Measurements from ENCODE around the gene KIAA0232.

KIAA0232 gene

DNA sequence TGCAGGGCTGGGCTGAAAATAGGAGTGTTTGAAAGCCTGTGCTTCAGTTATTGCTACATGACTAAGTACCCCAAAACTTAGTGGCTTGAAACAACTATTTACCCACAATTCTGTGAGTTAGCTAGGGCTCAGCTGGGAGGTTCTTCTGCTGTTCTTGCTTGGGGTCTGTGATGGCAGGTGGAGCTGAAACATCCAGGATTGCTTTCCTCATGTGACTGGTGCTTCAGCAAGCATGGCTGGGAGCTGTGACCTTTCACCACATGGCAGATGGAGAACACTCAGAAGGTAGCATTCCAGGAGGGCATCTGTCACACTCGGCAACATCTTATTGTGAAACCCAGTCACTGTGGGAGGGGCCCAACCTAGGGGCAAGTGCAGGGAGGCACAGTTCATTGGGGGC is 70.1 kb downstream of the KIAA0232 start:
- DNase-seq = no peak

DNA sequence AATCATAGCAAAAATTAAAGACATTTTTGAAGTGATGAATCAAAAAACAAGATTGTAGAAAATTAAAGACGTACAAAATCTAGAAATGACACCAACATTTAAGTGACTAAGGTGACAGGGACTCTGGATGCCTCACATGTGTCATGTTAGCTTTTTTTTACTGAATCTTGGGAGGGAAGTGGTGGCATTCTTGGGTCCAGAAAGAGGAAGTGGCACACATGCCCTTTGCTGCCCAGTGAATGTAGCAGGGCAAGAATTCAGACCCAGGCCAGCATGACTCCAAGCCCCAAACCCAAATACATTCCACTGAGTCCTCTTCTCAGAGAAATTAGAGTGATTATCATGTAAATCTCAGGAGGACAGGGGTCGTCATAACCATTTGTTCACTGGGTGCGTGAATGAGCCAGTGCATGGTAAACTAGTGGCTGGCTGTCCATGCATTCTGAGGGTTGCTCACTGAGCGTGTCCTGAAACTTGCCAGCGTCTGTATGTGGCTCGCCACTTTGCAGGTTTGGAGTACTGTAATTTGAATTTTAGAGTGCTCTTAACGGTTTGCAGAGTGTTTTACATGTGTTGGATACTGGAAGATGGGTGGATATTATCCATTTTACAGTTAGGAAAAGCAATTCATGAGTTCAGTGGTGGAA is 71.7 kb downstream of the KIAA0232 start:
- no peak for DNase-seq

DNA sequence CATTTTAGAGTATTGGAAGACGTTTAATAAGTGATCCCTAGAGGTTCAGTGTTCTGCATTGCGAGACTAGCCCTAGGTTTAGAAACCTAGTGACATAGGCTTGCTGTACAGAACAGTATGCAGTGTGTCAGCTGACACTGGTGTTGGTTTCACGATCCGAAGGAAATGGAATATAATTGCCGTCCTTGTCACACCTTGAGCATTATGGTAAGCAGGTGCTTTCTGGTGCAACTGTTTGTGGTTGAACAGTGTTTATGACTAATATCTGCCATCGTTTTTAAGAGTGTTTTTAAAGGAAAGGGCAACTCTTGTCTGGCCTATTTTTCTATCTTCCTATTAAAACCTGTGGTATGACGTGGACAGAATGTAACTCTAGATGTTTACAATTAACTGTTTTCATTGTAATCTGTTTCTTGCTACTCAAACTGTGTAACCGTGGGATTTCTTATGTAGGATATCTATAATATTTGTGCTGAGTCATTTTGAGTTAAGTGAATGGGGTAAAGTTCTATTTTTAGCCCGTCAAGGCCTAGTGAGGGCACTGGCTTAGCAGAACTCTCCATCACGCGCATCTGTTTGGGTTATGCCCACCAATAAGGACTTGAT is 73.3 kb downstream of the KIAA0232 start:
- no peak for DNase-seq

DNA sequence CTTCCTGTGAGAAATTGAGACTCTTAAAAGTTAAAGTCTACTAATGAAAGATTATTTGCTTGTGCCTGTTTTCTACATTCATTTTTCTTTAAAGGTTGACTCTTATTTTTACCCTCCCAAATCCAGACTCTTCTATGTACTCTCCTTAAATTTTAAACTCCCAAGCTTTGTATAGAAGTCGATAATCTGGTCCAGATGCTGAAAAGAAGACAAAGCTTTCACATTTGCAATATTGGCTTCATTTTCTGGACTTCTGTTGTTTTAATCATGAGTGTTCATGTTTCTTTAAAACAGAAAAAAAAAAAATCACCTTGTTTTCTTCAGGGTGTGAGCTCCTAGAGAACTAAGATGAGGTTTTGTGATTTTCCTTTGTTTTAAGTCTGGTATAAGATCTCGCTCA is 73.9 kb downstream of the KIAA0232 start:
- no peak for DNase-seq

DNA sequence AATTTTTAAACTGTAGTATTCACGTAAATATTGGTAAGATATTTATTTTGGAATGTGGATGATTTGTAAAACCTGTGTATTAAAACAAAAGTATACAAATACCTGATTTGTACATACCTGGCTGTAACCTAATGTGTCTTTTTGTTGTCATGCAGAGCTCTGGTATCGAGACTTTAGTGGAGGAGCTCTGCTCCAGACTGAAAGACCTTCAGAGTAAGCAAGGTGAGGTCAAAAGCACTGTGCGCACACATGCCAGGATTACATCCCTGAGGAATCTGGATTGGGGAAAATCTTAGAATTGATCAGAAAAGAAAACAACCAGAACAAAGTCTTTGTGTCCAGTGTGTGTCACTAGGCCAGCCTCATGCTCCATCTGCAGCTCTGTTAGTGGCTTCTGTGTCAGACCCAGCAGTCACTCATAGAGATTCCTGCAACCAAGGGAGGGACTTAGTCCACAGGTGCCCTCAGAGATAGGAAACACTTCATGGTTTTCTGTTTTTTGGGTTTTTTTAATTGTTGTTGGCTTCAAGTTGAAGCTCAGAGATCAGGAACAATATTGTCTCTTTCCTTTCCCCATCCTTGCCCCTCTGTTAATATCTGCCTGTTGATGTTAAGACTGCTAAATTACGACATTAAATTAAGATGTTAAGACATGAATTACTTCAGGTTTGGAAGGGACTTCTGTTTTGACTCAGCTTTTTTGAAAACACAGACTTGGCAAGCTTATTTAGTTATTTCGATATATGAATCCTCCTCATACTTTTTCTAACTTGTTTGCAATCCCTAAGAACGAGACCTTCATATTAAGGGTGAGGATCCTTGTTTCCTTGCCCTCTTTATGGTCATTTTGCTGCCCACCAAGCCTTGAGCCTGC is 74.7 kb downstream of the KIAA0232 start:
- DNase-seq = no peak

DNA sequence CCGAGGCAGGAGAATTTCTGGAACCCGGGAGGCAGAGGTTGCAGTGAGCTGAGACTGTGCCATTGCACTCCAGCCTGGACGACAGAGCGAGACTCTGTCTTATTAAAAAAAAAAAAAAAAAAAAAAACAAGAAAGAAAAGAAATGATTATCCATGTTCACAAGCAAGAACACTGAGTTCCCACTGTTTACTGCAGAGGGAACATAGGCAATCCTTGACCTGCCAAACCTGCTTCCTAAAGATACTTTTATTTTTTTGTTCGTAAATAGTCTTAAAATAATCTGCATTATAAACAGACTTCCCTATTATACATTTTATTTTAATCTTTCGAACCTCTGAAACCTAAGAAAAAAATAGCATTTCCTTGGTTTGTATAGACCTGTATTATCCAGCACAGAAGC is 76.5 kb downstream of the KIAA0232 start:
- no peak for DNase-seq

DNA sequence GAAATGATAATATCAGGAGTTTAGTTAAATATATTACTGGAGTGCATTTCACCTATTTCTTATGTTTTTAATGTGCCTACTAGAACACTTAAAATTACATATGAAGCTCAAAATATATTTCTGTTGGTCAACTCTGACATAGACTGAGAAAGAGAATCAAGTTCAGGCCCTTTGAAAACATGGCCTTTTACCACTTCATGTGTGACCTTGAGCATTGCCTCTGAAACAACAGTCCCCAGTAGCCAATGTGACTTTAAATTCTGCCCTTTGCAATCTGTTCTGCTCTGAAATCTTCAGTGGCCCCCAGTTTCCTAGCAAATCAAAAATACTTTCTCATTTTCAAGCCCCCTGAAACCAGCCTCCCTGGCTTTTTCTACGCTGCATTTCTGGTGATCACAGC is 77.0 kb downstream of the KIAA0232 start:
- DNase-seq = no peak

DNA sequence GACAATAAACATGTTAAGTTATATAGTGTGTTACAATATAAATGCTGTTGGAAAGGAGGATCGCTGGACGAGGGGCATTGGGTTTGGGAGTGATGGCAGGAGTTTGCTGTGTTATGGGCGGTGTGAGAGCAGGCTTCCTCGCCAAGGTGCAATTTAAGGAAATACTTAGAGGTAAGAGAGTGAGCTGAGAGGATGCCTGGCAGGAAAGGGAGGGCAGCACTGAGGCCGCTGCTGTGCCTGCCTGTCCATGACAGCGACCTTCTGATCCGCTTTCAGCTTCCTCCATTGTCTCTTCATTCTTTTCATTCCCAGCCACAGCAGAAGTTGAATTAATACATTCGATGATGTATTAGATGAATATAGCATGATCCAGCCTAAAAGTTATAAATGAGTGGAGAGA is 85.9 kb downstream of the KIAA0232 start:
- DNase-seq = no peak

DNA sequence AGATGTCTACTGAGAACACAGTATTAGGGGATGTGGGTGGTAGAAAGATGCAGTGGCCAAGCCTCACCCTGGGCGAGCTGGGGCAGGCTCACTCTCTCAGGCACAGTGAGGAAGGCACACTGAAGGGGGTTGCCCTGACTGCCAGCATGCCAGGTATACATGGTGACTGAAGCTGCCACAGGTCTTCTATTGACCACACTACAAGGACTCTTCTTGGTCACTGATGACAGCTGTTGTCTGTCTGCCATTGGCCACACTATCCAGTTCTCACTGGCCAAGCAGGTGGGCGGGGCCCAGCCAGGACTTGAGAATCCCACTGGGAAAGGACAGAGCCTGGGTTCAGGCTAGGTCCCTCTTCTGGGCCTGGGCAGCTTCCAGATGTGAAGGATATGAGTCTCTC is 87.4 kb downstream of the KIAA0232 start:
- no peak for DNase-seq

DNA sequence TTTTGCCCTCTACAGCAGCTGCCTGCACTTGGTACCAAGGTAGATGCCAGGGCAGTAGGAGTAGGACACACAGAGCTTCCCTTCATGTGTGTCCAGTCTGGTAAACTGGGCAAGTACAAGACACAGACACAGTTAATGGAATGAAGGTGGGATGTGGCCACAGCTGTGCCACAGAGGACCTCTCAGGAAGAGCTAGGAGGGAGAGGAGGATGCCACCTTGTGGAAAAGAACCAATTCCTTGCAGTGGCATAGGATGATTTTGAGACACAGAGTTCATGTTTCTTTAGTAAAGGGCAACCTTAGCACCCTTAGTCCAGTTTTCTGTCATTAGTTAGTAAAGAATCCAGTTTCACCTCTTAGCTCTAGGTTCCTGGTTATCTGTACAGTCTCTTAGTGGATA is 90.8 kb downstream of the KIAA0232 start:
- no peak for DNase-seq

DNA sequence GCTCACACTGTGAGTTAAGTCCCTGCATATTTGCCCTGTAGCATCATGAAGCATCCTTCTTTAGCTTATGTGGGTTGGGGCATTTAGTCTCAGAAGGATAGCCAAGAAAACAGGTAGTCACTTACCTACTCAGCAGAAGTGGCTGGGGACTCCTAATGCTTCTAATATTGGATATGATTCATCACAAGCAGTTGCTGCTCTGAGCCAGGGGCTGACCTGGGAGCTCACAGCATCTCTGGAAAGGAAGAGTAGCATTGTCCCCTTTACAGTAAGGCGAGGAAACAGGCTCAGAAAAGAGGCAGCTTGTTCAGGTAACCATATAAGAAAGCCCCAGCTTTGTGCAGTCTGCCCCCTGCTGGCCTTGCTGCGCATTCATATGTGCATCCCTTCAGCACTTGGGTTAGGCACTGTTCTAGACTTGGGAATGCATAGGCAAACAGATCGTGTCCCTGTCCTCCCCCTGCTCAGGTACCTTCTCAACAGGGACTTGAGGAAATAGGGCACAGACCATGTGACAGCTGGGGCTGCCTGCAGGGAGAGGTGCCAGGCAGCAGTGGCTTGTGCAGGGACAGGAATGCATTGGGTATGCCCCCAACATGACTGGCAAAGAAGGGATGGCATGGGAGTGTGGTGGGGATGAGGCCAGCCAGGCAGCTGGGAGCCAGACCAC is 91.4 kb downstream of the KIAA0232 start:
- DNase-seq = peak; percentile 64

DNA sequence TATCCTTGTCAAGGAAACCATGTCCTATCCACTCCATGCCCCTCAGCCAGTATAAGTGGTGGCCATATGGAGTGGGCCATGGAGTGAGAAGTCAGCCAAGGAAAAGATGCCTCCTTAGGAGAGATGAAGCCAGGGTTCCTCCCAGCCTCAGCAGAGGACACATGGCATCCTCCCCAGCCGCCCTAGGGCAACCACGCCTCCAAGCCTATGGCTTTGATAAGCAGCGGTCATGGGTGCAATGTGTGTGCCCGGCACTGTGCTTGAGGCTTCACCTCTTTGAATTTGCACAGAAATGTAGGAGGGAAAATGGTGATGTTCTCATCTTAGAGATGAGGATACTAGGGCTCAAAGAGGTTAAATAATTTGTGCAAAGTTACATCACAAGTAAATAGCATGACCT is 92.5 kb downstream of the KIAA0232 start:
- DNase-seq = no peak

DNA sequence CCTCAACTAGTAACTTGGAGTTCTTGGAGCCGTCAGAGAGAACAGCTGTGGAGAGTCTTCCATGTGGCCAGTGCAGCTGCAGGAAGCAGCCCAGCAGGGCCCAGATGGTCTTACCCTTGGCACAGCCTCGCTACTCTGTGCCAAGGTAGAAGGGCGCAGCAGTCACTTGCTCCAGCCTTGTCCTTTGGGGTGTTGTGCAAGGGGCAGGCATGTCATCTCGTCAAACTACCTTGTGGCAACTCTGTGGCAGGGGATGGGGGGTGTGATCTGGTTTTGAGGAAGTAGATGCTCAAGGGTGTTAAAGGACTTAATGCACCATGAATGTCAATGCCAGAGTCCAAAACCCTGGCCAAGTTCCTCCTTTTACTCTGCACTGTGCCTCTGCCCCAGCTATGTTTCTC is 92.9 kb downstream of the KIAA0232 start:
- no peak for DNase-seq

DNA sequence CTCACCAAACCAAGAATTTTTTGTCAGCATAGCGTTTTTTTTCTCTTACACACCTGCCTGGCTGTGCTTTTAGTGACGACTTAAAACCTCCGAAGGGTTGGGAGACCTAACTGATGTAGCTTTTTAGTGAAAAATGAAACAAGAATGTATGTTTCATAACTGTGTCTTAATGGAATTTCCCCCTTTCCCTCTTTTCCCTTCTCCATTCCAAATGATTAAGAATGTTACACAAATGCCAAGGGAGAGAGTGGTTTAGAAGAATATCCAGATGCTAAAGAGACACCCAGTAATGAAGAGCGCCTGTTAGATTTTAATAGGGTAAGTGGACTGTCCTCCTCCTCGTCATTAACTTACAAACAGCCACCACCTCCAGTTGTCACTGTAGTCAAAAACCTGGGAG is 93.9 kb downstream of the KIAA0232 start:
- no peak for DNase-seq

DNA sequence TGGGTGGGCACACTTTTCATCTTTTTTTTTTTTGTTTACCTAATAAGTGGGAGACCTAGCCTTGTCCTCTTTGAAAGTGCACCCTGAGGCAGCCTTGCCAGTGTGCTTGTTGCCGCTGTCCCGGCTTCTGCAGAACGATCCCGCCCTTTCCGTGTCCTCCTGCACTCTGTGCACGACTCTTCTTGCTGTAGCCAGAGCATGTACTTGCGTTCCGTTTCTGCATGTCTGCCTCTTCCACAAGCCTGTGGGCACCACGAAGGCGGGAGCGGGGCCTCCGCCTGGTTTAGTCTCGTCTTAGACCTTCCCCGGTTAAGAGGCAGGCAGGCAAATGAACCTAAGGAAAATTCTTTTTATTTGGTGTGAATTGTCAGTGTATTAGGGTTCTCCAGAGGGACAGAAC is 94.5 kb downstream of the KIAA0232 start:
- DNase-seq = no peak

DNA sequence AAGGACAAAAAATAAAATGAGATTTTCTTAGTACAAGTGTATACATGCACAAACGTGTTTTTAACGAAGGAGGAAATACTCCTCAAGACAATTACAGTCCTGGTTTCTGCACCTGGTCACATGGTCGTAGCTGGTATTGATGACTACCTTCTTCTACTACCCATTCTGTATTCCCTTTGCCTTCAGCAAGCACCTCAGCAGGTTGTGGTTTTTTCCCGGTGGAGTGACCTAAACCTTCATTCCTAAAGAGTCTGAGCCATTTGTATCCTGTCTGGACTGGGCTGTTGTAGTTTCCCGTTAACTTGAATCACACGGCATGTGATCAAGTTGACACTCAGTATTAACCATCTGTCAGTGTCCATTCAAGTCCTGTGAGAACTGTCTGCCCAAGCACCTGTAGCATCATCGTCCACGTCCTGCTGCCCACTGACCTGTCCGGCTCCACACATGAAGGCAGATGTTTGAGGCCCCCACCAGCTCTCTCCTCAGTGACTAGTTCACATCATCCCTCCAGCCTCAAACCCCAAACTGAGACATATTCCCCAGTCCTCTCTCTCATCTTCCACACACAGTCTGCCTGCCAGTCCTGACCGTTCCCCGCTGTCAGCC is 96.0 kb downstream of the KIAA0232 start:
- DNase-seq = no peak

DNA sequence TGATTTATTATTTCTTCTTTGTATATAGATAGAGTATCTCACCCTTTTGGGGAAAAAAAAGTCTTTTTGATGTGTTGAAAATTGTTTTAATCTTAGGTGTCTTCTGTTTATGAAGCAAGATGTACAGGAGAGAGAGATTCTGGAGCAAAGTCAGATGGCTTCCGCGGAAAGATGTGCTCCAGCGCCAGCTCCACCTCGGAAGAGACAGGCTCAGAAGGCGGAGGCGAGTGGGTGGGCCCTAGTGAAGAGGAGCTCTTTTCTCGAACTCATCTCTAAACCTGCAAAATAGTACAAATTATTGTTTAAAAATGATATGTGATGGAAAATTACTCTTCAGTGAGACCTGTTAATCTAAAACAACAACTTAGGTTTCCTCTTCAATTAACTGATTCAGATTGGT is 98.2 kb downstream of the KIAA0232 start:
- no peak for DNase-seq

DNA sequence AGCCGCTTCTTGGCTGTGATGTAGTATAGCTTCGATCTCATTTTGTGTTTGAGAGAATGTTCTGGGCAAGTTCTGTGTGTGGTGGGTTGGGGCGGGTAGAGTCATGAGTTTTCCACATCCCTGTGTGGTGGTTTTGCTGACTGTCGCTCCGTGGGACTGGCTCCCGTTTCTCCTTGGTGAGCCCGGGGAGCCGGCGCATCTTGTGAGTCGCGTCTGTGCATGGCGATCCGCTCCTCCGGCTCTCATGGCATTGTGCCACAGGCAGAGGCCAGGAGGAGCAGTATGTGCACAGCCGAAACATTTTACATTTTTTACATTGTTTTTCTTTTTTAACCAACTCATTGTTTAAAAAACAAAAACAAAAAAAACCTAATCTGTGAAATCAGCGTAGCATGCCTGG is 99.4 kb downstream of the KIAA0232 start:
- no peak for DNase-seq

DNA sequence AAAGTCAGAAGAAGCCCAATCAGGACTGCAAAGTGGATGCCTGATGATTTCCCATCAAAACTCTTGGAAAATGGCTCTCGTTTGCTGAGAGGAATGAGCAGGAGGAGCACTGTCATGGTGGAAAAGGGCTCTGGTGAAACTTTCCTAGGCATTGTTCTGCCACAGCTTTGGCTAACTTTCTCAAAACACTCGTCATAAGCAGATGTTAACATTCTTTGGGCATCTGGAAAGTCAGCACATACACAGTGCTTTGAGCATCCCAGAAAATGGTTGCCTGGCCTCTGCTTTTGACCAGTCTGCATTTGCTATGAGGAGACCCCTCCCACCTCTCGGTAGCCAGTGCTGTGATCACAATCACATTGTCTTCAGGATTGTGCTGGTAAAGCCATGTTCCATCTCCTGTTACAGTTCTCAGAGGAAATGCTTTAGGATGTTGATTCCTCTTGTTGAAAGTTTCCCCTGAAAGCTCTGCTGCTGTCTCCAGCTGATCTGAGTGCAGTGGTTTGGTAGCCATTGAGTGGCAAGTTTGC is 101.9 kb downstream of the KIAA0232 start:
- no peak for DNase-seq

DNA sequence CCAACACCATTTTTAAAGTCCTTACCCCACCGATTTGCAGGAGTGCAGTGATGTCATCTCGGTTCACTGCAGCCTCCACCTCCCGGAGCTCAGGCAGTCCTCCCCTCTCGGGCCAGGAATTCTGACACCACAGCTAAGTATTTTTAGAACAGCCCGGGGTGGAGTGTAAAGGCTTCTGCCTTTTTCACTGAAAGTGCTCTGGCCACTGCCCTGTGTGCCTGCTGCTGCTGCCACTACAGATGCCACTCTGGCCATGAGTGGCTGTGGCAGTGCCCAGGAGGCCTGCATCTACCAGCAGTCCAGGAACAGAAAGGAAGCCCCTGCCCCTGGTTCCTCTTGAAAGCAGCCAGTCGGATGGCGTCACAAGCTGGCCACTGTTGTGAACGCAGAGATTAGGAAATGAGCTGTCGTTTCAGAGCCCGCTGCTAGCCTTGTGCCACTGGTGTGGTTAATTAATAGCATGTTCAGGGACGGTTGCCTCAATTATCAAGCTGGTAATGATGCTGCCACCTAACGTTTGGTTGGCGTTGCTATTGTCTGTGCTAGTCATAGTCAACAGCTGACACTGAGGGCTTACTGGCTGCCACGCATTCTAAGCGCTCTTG is 103.5 kb downstream of the KIAA0232 start:
- no peak for DNase-seq

DNA sequence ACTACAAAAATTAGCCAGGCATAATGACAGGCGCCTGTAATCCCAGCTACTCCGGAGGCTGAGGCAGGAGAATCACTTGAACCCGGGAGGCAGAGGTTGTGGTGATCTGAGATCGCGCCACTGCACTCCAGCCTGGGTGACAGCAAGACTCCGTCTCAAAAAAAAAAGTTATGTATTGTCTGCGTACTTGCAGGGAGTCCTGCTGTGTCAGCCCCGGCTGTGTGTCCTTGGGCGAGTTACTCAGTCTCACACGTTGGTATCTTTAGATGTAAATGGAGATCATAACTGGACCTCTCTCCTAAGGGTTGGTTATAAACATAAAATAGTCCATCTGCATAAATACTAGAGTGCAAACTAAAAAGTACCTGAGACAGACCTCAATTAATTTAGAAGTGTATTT is 104.4 kb downstream of the KIAA0232 start:
- no peak for DNase-seq

DNA sequence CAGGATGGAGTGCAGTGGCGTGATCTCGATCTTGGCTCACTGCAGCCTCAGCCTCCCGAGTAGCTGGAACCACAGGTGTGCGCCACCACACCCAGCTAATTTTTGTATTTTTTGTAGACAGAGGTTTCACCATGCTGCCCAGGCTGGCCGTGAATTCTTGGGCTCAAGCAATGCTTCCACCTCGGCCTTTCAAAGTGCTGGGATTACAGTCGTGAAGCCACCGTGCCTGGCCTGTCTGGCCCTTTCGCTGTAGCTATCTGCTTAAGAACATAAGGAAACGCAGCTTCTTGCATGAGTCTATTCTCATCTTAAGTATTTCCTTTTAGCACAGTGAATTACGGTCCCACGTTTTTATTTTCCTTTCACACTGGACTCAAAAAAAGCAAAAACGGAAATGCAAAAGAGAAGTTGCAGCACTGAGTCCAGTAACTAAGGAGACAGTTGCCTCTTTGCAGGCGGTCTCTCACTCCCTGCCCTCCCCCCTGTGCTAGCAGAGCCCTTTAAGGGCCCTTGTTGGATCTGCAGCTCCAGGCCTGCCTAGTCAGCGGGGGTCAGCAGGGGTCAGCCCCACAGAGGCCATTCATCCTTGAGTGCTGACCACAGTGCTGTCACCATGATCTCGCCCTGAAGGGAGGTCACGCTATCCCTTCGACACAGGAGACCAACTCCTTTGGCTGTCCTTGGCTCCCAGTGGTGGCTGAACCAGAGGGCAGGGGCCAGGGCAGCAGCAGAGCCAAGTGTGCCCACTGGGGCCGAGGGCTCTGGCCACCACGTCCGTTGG is 105.3 kb downstream of the KIAA0232 start:
- DNase-seq = no peak
